NK-92 treated with Interleukin-12 subunit alpha and Interleukin-12 subunit beta, amount 100 ng/mL, for 24 hours (cell line): ENCODE results near the gene CAPN11.
A peak's percentile ranks its signal among the peaks of the same experiment; 100 is the strongest.

Experiments
- DNase-seq: peaks from one replicate; lab custom pipeline; 2025; lab: John Stamatoyannopoulos, UW

The CAPN11 gene

DNA sequence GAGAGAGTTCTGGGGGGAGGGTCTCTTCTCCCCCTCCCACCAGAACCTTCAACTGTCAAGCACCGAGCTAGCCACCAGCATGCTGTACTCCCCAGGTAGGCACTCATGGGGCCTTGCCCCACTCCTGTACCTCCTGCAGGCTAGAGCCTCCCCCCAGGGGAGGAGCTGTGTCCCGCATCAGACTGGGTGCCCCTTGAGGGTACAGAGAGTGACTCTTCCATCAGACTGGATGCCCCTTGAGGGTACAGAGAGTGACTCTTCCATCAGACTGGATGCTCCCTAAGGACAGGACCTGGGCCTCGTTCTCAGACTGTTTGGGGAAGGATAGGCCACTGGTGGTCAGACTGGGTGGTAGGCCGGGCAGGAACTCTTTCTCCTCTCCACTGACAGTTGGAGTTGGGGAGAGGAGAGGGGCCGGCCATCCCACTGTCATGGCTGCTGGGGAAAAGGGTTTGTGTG, at the start of gene CAPN11:
Gene CAPN11, plus strand, starts transcription at position 51 of the 459 bp plus-strand sequence. Its CDS starts 29 bp downstream, at position 80.
- no peak for DNase-seq

DNA sequence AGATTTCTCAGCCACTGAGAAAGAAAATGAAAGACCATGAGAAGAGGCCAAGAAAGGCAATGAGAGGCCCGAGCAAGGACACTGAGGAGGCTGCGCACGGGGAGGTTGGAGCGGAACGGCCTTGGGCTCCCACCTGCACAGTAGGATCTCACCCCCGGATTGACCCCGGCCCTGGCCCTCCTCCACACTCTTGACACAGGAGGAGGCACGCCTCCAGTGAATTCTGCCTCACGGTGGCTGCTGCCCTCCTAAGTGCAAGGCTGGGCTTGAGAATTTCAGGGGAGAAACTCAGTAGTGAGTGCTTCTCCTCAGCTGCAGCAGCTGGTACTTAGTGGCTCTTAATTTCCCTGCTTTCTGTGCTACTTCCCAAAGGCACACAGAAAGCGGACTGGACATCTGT, 49.4 kb upstream of the CAPN11 start:
- no peak for DNase-seq

DNA sequence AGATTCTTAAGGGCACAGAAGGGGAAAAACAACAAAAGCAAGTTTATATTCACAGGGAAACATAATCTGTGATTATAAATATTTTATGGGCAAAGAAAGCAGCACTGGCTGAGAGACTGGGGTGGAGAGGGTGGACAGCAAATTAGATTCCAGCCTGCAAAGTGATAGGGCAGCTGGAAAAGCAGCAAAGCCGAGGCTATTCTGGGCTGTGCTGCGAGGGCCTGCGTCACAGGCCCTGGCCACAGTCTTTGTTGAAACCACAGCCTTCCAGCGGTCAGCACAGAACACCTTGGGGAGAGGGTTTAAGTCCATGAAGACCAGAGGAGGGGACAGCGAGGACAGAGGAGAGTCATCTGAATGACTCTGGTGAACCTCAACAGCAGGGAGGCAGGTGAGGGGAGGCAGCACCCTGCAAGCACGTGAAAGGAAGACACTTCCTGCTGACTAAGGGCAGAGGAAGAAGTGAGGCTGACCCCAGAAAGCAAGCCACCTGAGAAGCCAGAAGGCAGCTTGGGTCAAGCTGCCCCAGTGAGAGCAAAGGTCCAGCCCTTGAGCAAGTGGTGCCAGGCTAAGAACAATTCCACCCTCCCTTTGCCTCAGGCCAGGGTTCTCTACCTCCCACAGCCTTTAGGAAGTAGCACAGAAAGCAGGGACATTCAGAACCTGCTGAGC, 48.5 kb upstream of the CAPN11 start:
- no peak for DNase-seq

DNA sequence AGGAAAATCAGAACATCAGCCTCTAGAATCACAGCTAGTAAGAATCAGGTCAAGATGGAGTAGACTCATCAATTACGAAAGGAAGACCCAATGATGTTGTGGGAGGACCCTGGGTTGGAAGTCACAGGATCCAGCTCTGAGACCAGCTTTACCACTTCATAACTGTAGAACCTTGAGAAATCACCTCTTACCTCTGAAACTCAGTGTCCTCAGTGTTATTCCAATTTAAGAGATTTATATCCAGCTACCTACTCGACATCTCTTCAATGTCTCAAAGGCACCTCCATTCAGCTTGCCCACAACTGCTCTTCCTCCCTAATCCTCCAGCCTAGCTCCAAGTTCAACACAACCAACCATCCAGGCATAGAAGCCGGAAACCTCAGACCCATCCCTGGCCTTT, 47.7 kb upstream of the CAPN11 start:
- no peak for DNase-seq

DNA sequence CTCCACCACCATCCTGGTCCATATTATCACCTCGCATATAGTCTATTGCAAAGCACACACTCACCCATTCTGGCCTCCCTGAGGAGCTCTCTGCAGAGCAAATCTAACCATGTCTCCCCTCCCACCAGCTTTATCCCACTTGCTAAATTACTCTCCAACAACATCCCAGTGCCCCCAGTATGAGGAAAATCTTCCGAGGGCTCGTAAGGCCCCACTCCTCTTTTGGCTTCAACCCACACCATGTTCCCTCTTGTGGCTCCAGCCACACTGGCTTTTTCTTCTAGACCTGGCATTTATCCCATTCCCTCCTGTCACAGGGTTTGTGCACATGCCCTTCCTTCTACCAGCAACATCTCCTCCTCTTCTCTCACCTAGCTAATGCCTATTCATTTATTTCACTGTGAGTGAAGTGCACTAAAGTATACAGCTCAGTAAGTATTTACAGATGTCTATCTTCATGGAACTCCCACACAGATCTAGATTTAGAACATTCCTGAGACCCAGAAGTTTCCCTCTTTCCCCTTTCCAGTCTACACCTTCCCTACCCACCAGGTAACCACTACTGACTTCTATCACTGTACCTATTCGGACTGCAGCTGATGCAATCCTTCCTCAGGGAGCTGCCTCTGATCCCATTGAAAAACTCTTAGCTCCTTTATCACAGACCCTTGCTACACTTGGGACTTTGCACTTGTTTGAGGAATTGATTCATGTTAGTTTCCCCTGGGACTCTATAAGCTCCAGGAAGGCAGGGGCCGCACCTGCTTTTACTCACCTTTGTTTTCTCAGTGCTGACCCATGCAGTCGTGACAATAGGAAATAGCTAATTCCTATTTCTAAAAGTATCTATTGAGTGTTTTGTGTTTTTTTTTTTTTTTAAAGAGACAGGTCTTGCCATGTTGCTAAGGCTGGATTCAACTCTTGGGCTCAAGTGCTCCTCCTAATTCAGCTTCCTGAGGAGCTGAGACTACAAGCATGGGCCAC, 46.9 kb upstream of the CAPN11 start:
- DNase-seq: no peak

DNA sequence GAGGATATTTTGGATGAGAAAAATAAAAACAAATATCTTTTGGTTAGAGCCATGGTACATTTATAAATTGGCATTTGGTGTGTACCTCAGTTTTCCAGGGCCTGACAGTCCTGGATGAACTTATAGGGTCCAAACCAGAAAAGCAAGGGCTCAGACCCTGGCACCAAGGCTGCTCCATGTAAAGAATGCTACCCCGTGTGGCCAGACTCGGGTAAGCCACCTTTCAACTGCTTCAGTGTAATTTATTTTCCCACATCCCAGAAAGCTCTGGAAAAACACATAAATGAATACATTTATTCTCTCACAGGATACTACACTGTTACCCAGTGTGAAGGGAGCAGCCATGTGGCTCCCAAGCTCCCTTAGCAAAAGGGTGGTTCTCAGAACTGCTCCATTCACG, 45.2 kb upstream of the CAPN11 start:
- DNase-seq: no peak

DNA sequence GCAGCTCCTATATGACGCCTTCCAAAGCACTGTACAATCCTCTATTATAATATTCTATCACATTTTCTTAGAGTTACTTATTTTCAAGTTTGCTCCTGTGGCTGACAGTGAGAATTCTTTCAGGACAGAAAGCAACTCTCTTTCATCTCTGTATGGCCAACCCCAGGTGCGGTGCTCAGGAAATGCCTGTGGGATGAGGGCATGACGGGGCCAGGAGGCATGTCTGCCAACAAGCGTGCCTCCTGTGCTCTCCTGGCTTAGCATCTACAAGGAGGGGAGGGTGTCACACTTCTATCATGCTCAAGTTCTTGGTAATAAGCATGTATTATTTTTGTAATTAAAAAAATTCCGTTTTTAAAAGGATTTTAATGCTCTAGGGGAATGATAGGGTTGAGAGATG, 42.8 kb upstream of the CAPN11 start:
- no peak for DNase-seq

DNA sequence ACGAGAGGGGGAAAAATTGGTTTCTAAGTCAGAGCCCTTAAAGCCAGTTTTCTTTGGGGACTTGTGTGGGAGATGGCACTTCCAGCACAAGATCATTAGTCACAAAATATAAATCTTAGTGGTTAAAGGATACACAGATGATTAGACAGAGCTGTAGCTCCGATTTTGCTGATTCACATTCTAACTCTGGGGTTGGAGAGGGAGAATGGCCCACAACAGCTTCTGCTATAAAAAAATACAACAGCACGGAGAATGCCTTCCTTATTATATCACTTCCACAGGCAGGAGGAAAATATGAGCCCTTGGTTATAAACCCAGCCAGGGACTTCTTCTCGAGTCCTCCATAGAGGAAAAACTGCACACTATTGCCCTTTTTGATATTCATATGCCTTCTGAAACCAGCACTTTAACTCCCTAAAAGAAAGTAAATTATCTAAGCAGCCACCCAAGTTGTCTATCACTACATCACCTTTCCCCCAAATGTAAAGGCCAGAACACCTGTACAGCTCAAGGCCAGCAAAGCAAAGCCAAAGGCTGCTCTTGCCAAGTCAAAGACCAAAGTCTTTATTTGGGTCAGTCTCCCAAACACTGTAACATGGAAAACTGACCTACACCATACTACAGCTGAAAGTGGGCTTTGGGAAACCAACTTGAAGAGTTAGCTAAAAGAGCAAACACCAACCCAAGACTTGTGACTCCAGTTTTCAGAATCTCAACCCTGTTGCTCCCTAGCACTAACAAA, 41.8 kb upstream of the CAPN11 start:
- DNase-seq: no peak

DNA sequence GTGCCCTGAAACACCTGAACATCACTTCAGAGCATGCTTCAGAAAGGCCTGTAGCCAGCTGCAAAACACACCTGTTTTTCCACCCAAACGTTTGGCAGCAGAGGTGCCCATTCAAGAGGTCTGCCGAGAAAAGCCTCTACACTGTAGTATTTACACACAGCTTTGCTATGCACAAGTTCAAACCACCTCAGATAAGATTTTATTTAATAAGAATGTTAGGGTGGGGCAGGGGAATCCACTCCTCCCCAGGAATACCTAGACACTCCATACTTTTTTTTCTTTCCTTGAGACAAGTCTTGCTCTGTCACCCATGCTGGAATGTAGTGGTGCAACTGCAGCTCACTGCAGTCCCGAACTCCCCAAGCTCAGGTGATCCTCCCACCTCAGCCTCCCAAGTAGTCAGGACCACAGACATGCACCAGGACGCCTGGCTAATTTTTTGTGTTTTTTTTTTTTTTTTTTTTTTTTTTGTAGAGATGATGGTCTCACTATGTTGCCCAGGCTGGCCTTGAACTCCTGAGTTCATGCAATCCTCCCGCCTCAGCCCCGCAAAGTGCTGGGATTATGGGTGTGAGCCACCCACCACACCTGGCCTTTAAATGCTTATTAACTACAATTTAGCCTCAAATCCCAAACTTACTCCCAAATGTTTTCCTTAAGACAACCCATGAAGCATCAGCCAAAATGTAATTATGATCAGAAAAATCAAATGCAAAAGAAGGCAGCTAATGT, 41.1 kb upstream of the CAPN11 start:
- no peak for DNase-seq

DNA sequence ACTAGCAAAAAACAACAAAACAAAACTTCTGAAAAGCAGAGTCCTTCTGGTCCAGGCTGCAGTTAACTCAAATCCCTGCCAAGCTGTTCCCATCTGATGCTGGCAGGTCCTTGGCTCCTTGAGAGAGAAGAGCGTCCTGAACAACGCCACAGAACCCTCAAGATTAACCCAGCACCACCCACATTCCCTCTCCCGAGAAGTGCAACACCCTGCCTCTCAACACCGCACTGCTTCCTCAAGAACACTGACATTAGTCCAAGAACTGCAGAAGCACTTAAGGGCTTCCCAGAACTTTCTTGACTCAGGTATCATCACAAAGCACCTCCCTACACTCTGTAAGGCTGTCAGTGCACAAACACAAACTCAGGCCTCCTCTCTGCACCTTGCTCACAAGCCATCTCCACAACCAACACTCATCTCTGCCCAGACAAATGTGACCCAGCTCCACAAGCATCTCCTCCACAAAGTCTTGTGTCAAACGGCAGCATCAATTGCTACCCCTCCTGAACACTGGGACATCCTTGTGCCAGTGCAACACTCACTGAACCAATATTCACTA, 38.8 kb upstream of the CAPN11 start:
- no peak for DNase-seq

DNA sequence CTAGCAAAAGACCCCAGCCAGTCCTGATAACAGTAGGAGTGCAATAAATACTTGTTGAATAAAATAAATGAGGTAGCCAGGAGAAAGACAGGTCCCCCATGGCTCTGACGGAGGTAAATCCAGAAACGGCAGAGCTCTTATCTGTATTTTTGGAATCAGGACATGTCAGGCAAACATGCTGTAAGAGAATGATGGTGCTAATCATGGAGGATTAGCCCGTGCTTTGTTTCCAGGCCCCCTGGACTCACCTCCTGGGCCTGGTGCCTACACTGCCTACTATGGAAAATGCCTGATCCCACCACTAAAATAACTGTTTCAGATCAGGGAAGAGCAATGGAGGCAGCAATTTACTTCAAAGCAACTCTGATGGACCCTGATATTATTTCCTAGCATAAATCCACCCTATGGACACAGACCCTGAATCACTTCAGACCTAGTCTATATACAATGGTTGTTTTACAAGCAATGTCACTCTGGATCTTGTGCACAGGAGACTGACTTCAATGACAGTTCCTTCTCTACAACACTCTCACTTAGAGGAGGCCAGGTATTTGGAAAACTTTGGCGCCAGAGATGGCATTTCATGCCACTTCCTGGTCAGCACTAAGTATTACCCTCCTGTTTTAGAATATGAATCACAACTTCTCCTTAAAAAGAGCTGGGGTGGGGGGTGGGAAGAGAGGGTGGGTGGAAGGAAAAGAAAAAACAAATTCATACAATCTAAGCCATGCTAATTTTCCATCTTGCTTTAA, 37.8 kb upstream of the CAPN11 start:
- DNase-seq: no peak

DNA sequence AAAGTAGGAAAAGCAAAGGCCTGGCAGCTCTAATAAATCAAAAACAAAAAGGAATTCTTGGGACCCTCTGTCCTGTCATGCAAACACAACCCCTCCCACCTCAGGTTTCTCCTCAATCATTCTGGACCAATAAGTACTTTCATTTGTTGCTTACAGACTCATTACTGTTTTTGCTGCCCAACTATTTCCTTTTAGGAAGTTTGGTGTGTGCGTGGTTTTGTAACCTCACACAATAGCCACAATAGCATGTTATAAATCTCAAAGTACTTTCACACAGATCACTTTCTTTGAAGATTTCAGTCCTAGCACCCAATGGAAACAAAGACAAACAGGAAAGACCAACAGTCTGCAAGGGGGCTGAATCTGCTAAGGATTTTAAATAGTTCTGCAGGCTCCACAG, 35.8 kb upstream of the CAPN11 start:
- no peak for DNase-seq

DNA sequence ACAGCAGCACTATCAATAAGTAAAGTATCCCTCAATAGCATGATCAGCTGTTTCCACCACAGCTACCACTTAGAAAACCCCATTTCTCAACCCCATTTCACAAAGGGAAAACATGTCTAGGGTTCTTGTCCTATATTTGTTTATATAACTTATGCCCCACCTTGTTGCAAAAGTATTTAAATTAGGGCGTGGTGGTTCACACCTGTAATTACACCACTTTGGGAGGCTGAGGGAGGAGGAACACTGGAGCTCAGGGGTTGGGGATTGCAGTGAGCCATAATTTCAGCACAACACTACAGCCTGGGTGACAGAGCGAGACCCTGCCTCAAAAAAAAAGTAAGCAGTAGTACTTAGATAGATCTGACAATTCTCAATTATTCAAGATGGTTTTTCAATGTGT, 35.1 kb upstream of the CAPN11 start:
- DNase-seq: no peak

DNA sequence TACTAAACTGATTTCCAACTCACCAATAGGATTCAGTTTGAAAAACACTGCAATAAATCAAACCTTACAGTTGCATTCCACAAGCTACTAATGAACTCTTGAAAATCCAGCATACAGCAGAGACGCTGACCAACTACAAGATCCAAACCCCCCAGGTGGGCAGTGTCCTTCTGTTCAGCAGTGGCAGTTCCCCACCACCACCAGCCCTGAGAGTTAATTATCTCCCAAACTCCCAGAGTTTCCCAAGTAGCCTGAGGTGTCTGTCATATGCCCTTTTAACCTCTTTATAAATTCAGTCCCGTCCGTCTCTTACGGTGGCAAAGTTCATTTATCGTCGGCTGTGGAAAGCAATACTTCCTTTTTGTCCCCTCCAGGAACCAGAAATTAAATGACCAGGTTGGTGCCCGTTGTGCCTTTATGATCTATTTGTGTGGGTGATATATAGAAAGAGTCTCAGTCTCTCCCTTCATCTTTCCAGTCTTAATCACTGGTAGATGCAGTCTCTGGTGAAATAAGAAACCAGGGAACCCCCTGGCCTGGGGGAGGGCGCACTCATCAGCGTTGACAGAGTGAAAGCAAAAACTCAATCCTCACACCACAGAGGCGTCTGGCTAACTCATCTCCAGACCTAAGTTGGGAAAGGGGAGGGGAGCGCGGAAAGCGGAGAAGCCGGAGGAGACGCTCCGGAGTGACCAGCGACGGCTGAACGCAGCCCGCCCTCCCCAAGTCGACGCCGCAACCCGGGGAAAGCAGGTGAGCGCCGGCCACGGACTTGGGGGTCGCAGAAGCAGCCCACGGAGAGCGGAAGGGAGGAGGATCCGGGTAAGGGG, 32.1 kb upstream of the CAPN11 start:
- DNase-seq: peak; percentile 47

DNA sequence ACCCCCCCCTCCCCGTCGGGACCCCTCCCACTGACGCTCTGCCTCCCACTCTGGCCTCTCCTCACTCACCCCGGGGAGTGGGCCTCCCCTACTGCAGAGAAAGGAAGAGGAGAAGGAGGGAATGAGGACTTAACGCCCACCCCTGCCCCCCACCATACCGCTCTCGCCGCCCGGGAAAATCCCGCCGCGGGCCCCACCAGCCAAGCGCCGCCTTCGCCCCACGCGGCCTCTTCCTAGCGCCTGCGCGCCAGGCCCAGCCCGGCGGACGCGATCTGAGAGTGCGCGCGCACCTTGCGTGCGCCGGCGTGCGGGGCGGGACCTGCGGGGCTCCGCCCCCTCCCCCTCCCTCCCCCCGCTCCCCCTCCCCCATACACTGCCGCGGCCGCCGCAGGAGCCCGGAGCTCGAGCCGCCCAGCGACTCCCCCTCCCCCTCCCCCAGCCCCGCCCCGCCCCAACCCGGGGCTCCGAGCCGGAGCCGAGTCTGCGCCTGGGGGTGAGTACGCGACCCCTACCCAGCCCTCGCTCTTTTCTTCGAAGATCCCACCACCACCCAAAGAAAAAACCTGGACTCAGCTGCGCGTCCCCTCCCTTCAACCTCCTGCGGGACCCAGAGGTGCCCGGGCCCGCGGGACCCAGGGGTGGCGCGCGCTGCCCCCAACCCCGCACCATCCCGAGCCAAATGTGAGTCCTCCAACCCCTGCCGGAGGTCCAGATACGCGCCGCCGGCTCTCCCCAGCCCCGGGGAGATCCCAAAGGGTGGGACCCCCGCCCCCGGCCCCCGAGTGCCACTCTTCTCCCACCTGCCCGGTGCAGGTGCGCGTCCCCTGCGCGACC, 31.2 kb upstream of the CAPN11 start, which contains the start of the genes MRPL14 and TMEM63B:
Gene MRPL14, minus strand, starts transcription at position 267 of the 834 bp plus-strand sequence. CDS start 10,841 bp downstream, outside the sequence.
Gene TMEM63B, plus strand, starts transcription at position 369 of the 834 bp plus-strand sequence. CDS start 7,031 bp downstream, outside the sequence.
- peak; percentile 83 for DNase-seq

DNA sequence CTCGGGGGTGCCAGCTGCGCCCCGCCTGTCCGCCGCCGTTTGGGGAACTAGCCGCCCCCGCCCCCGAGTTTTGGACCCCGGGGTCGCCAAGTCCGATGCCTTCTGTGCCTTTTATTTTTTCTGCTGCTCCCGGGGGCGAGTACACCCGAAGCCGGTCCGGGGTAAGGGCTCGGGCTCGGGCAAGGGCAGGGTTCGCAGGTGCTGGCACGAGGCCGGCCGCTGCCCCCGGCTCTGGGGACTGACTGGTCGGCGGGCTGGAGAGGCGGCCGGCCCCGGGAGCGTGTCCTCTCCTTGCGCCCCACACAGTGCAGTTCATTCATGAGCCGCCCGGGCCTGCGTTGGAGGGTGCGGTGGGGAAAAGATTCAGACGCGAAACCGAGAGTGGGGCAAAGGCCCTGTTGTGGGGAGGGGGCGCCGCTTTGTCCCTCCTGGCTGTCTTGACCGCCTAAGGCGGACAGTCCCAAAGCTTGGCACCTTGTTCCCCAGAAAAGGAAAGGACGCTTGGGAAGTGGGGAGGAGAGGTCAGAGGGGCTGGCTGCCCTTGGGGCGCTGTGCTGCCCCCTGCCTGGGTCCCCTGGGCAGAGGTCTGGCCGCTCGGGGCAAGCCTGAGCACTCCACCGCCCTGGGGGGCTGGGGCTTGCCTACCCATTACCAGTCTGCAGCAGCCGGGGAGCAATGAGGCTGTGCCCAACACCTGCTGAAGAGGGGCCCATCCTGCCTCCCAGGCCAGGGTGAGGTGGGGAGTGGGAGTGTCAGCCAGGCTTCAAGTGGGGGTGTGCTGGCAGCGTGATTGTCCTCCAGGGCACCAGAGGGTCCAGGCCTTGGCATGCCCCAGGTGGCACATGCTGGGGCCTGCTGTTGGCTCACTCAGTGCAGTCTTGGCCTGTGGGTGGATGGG, 30.4 kb upstream of the CAPN11 start:
- no peak for DNase-seq

DNA sequence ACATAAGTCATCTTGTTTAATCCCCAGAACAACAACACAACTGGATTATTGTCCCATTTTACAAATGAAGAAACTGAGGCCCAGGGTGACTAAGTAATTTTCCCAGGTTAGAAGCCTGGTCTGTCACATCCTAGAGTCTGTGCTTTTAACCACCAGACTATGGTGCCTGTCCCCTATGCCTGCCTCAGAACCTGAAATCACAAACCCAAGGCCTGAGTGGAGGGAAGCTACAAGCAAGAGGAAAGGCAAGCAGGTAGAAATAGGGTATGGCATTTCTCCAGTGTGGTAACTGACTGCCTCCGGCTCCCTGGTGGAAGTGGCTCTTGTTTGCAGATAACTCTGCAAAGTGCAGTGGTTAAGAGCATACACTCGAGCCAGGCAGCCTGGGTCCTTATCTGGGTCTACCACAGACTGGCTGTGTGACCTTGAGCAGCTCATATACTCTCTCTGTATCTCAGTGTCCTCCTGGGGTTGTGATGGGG, 28.7 kb upstream of the CAPN11 start:
- DNase-seq: no peak
